Keratinocyte (primary cell): ENCODE results near the gene BCL7A. TPM values are rescaled to one million over a fixed set of nuclear protein-coding genes. Genes with fewer than 3 reads are reported as not detected.

Source experiments
- DNase-seq: peaks from one replicate; pipeline ENCODE4 v3.0.0-alpha.2; 2011; ENCODE audit warnings: low read depth, missing footprints, low spot score
- FAIRE-seq: peaks from 2 replicates; lab custom pipeline; 2011; peaks lifted over from hg19 to GRCh38; lab: Jason Lieb, UNC
- H2AFZ ChIP-seq: 2 replicates; pipeline ENCODE4 v1.6.0; 2012; ENCODE audit warnings: low read length, control low read depth, inconsistent platforms; ENCODE audit not compliant: control insufficient read depth
- H3K27ac ChIP-seq: 2 replicates; pipeline ENCODE4 v1.5.1; 2011; ENCODE audit warnings: low read length; ENCODE audit not compliant: control insufficient read depth, insufficient read depth
- H3K27me3 ChIP-seq: 3 replicates; pipeline ENCODE4 v1.6.0; 2011; ENCODE audit warnings: low read length; ENCODE audit not compliant: control insufficient read depth, insufficient read depth; ENCODE audit errors: extremely low read depth
- H3K36me3 ChIP-seq, 2 experiments: 2 replicates in 1 of 2; 3 replicates in 1 of 2; pipeline ENCODE4 v1.5.1; 2011; ENCODE audit warnings: low read length in 2 of 2, mild to moderate bottlenecking in 1 of 2; ENCODE audit not compliant: control insufficient read depth in 2 of 2, insufficient read depth in 2 of 2; ENCODE audit errors: extremely low read depth in 1 of 2
- H3K4me1 ChIP-seq: 3 replicates; pipeline ENCODE4 v1.5.1; 2011; ENCODE audit warnings: low read length; ENCODE audit not compliant: control insufficient read depth, insufficient read depth; ENCODE audit errors: extremely low read depth
- H3K4me2 ChIP-seq: 3 replicates; pipeline ENCODE4 v1.6.0; 2011; ENCODE audit warnings: low read depth, low read length; ENCODE audit not compliant: control insufficient read depth, insufficient read depth; ENCODE audit errors: extremely low read depth
- H3K4me3 ChIP-seq, 3 experiments: fragments of 200-600 bp in 1 of 3; sonication (generic) in 1 of 3; 2 replicates in 2 of 3; 3 replicates in 1 of 3; pipeline ENCODE4 v1.5.1; 2011 to 2016; ENCODE audit warnings: low read length in 3 of 3, mild to moderate bottlenecking in 3 of 3, control low read depth in 2 of 3, inconsistent platforms in 1 of 3, low read depth in 1 of 3, mixed read lengths in 1 of 3, mixed run types in 1 of 3, moderate library complexity in 1 of 3; ENCODE audit not compliant: control insufficient read depth in 2 of 3, insufficient read depth in 2 of 3; ENCODE audit errors: extremely low read depth in 1 of 3
- H3K79me2 ChIP-seq: 2 replicates; pipeline ENCODE4 v1.6.0; 2012; ENCODE audit warnings: low read length; ENCODE audit not compliant: control insufficient read depth, insufficient read depth
- H3K9ac ChIP-seq: 3 replicates; pipeline ENCODE4 v1.6.0; 2011; ENCODE audit warnings: low read length; ENCODE audit not compliant: control insufficient read depth, insufficient read depth; ENCODE audit errors: extremely low read depth
- H3K9me1 ChIP-seq: 3 replicates; pipeline ENCODE4 v1.6.0; 2011; ENCODE audit warnings: low read length; ENCODE audit not compliant: control insufficient read depth, insufficient read depth; ENCODE audit errors: extremely low read depth
- H3K9me3 ChIP-seq: 2 replicates; pipeline ENCODE4 v1.5.1; 2012; ENCODE audit warnings: low read depth, low read length; ENCODE audit not compliant: control insufficient read depth
- H4K20me1 ChIP-seq: 3 replicates; pipeline ENCODE4 v1.6.0; 2011; ENCODE audit warnings: low read length; ENCODE audit not compliant: control insufficient read depth, insufficient read depth; ENCODE audit errors: extremely low read depth
- CTCF ChIP-seq, 3 experiments: IDR thresholded peaks in 1 of 3; conservative IDR thresholded peaks in 1 of 3; optimal IDR thresholded peaks in 1 of 3; 2 replicates in 2 of 3; 3 replicates in 1 of 3; pipeline versions ENCODE3 to v1.5.1; 2011; ENCODE audit warnings: low read length in 3 of 3, mild to moderate bottlenecking in 3 of 3, moderate library complexity in 2 of 3, control low read depth in 1 of 3, inconsistent platforms in 1 of 3; ENCODE audit not compliant: insufficient read depth in 2 of 3; ENCODE audit errors: extremely low read depth in 1 of 3
- EZH2 ChIP-seq: IDR thresholded peaks from one replicate; pipeline ENCODE4 v1.6.1; 2012; ENCODE audit warnings: inconsistent platforms, mild to moderate bottlenecking, low read length, moderate library complexity
- dilution Hi-C: fragments of 300-500 bp; cut with MboI; formaldehyde crosslinking; loops from one replicate; pipeline ENCODE4 v1.7.0; 2020; ENCODE audit warnings: low sequenced_read_pairs; ENCODE audit not compliant: extremely low pct_ligation_motif_present
- polyA plus RNA-seq, 5 experiments: library from polyadenylated mRNA; depleted of rRNA in 3 of 5; stranded (reverse) in 3 of 5; stranded (forward) in 1 of 5; unstranded in 1 of 5; fragments of >200 nt; gene quantifications; 1 replicate in 1 of 5; 2 replicates in 3 of 5; 3 replicates in 1 of 5; pipeline versions ENCODE4 v1.2.1 to v1.2.3, GENCODE V29; 2011 to 2012; ENCODE audit warnings: missing spikeins in 2 of 5, low read depth in 1 of 5, low replicate concordance in 1 of 5

BCL7A gene
- polyA plus RNA-seq, 1 donor (not counting 4 experiments of a cell fraction or from before 2014, with no cell fraction given): 12.8 TPM

GRCh38 chr12:122097927-122098756 lies 76.5 kb downstream of the BCL7A start:
- dilution Hi-C loops: no loop called here
- peaks cover 70% of the 10 kb centered on the region for H3K79me2 ChIP-seq
- H2AFZ ChIP-seq: no peak overlapping the region
- H4K20me1 ChIP-seq: peaks cover 7% of the 10 kb centered on the region
- no peak for FAIRE-seq
- H3K9ac ChIP-seq: peak overlapping the region; percentile 79
- peak overlapping the region; percentile 88 for H3K27ac ChIP-seq
- peaks cover 11% of the 10 kb centered on the region for H3K9me1 ChIP-seq
- peak overlapping the region in 1 of 3 experiments; percentile 11 for H3K4me3 ChIP-seq
- TF ChIP-seq CTCF (optimal IDR thresholded peaks at IDR 0.05 in 1 of 3, IDR thresholded peaks at IDR 0.05 in 1 of 3, conservative IDR thresholded peaks at IDR 0.05 in 1 of 3; ENCODE audit: extremely low read depth in 1 of 3, insufficient read depth in 2 of 3, low read length in 3 of 3) (no peak), EZH2 (no peak)
- no peak for DNase-seq
- H3K4me1 ChIP-seq: peaks cover 58% of the 10 kb centered on the region
- H3K36me3 ChIP-seq: peaks cover 0 to 6% of the 10 kb centered on the region in 2 experiments
- H3K4me2 ChIP-seq: peak overlapping the region; percentile 63
- H3K27me3 ChIP-seq: no peaks in the 10 kb centered on the region
- no peaks in the 10 kb centered on the region for H3K9me3 ChIP-seq

GRCh38 chr12:122099280-122099749 lies 77.6 kb downstream of the BCL7A start:
- H3K4me2 ChIP-seq: peak overlapping the region; percentile 44
- no peaks in the 10 kb centered on the region for H3K9me3 ChIP-seq
- H2AFZ ChIP-seq: no peak overlapping the region
- H3K4me1 ChIP-seq: peaks cover 49% of the 10 kb centered on the region
- peaks cover 7% of the 10 kb centered on the region for H3K9me1 ChIP-seq
- peaks cover 0 to 6% of the 10 kb centered on the region in 2 experiments for H3K36me3 ChIP-seq
- dilution Hi-C loops: no loop called here
- no peak for TF ChIP-seq EZH2
- no peak for TF ChIP-seq CTCF (optimal IDR thresholded peaks at IDR 0.05 in 1 of 3, IDR thresholded peaks at IDR 0.05 in 1 of 3, conservative IDR thresholded peaks at IDR 0.05 in 1 of 3; ENCODE audit: extremely low read depth in 1 of 3, insufficient read depth in 2 of 3, low read length in 3 of 3)
- H4K20me1 ChIP-seq: peaks cover 2% of the 10 kb centered on the region
- H3K9ac ChIP-seq: no peak overlapping the region
- DNase-seq: no peak
- peaks cover 68% of the 10 kb centered on the region for H3K79me2 ChIP-seq
- no peaks in the 10 kb centered on the region for H3K27me3 ChIP-seq
- H3K27ac ChIP-seq: no peak overlapping the region
- no peak for FAIRE-seq
- H3K4me3 ChIP-seq: no peak overlapping the region
